Glutamatergic neuron (in vitro differentiated cells): ENCODE measurements around the gene SMOC2. TPM values are rescaled to one million over a fixed set of nuclear protein-coding genes. Genes with fewer than 3 reads are reported as not detected.

ENCODE experiments used
- DNase-seq: peaks from one replicate; pipeline ENCODE4 v3.0.0; 2022
- H3K27ac Mint-ChIP-seq: one replicate; pipeline ENCODE4 v1.8.0; 2020; ENCODE audit warnings: mild to moderate bottlenecking, mixed read lengths, inconsistent platforms; ENCODE audit not compliant: unreplicated experiment
- H3K27me3 Mint-ChIP-seq: one replicate; pipeline ENCODE4 v1.8.0; 2020; ENCODE audit warnings: mild to moderate bottlenecking, moderate library complexity, mixed read lengths, inconsistent platforms; ENCODE audit not compliant: unreplicated experiment
- H3K36me3 Mint-ChIP-seq: one replicate; pipeline ENCODE4 v1.8.0; 2020; ENCODE audit warnings: mild to moderate bottlenecking, mixed read lengths, inconsistent platforms; ENCODE audit not compliant: unreplicated experiment
- H3K4me1 Mint-ChIP-seq: one replicate; pipeline ENCODE4 v1.8.0; 2020; ENCODE audit warnings: mild to moderate bottlenecking, low read depth, mixed read lengths, inconsistent platforms; ENCODE audit not compliant: unreplicated experiment
- H3K4me3 Mint-ChIP-seq: one replicate; pipeline ENCODE4 v1.8.0; 2020; ENCODE audit warnings: mild to moderate bottlenecking, mixed read lengths, inconsistent platforms; ENCODE audit not compliant: unreplicated experiment
- H3K9me3 Mint-ChIP-seq: one replicate; pipeline ENCODE4 v1.8.0; 2020; ENCODE audit warnings: mild to moderate bottlenecking, moderate library complexity, mixed read lengths, inconsistent platforms; ENCODE audit not compliant: unreplicated experiment
- CTCF ChIP-seq: fragments of 200-600 bp; sonication (generic); IDR thresholded peaks from one replicate; pipeline ENCODE4 v1.5.0; 2021; ENCODE audit not compliant: partially characterized antibody, unreplicated experiment
- total RNA-seq: library from RNA; stranded (reverse); fragmentation: NEBNext Ultra II Directional; extraction: Animal tissue kit (Norgen Biotek cat#: 25700); gene quantifications from one replicate; pipeline ENCODE4 v1.2.1, GENCODE V29; 2021; ENCODE audit not compliant: unreplicated experiment

SMOC2 gene
- total RNA-seq, 1 donor from 2014 or later: 0.44 TPM

DNA sequence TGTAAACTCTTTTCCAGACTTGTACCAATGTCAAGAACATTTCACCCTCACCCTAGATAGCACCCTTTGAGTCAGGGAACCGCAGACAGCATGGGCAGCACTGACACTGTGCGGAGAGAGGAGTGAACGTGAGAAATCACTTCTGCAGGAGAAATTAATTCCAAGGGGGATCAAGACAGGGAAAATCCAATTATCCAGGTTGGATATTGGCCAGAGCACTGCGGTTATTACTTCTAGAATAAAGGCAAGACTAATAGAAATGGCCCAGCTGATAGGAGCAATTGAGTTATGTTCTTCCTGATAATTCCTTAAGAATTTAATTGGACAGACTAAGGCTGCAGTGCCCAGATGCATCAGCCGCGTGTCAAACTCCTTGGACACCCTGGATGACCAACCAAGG is 179.6 kb downstream of the SMOC2 start:
- Mint-ChIP-seq H3K4me3 (no peak overlapping the region), H3K36me3 (peaks cover 11% of the 10 kb centered on the region), H3K9me3 (no peaks in the 10 kb centered on the region), H3K27ac (no peak overlapping the region), H3K4me1 (peaks cover 9% of the 10 kb centered on the region), H3K27me3 (peaks cover 4% of the 10 kb centered on the region)
- TF ChIP-seq CTCF: no peak
- no peak for DNase-seq

DNA sequence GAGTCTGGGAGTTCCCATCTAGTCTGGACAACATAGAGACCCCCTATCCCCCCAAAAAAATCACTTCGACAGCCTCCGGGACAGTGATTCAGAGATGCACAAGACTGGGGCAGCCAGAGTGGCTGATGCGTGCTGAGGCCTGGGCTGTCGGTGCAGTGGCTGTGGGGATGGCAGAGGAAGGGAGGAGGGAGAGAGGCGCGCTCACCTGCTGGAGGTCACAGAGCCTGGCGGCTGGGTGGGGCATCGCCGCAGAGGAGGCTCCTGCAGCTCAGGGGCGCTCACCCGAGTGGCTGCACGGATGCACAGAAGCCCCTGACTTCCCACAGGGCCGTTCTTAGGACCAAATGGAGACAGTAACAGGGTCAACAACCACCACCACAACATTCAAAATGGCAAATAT is 182.8 kb downstream of the SMOC2 start:
- peaks cover 7% of the 10 kb centered on the region for H3K4me1 Mint-ChIP-seq
- H3K9me3 Mint-ChIP-seq: no peaks in the 10 kb centered on the region

DNA sequence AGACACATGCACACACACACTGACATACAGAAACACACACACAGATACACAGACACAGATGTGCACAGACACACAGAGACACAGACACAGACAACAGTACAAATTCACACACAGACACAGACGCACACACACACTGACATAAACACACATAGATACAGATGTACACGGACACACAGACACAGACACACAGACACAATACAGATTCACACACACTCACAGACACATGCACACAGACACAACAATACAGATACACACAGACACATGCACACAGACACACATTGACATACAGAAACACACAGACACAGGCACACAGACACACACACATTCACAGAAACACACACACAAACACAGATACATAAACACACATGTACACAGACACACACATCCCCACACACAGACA is 183.6 kb downstream of the SMOC2 start:
- no peak overlapping the region for H3K27ac Mint-ChIP-seq
- peaks cover 10% of the 10 kb centered on the region for H3K4me1 Mint-ChIP-seq
- DNase-seq: no peak
- TF ChIP-seq CTCF: no peak
- peak overlapping the region; percentile 4 for H3K4me3 Mint-ChIP-seq
- no peaks in the 10 kb centered on the region for H3K9me3 Mint-ChIP-seq
- H3K36me3 Mint-ChIP-seq: peaks cover 8% of the 10 kb centered on the region
- H3K27me3 Mint-ChIP-seq: peaks cover 2% of the 10 kb centered on the region

More for the DNA sequence above, 182.8 kb downstream of the SMOC2 start:
- Mint-ChIP-seq H3K27me3 (peaks cover 2% of the 10 kb centered on the region), H3K36me3 (peaks cover 8% of the 10 kb centered on the region), H3K27ac (no peak overlapping the region), H3K4me3 (no peak overlapping the region)
- DNase-seq: no peak
- no peak for TF ChIP-seq CTCF

GRCh38 chr6:168624948-168625347 is 184.0 kb downstream of the SMOC2 start:
- no peak for TF ChIP-seq CTCF
- DNase-seq: no peak
- Mint-ChIP-seq H3K27ac (no peak overlapping the region), H3K36me3 (peaks cover 8% of the 10 kb centered on the region), H3K4me1 (peaks cover 10% of the 10 kb centered on the region), H3K9me3 (no peaks in the 10 kb centered on the region), H3K27me3 (peaks cover 2% of the 10 kb centered on the region), H3K4me3 (peak overlapping the region; percentile 4)

- no peaks in the 10 kb centered on the region for H3K9me3 Mint-ChIP-seq
Measured at GRCh38 chr6:168625602-168626001, 184.6 kb downstream of the SMOC2 start.

More at GRCh38 chr6:168625602-168626001, 184.6 kb downstream of the SMOC2 start:
- TF ChIP-seq CTCF: no peak
- no peak overlapping the region for H3K4me3 Mint-ChIP-seq
- no peak overlapping the region for H3K27ac Mint-ChIP-seq
- peaks cover 2% of the 10 kb centered on the region for H3K27me3 Mint-ChIP-seq
- peaks cover 8% of the 10 kb centered on the region for H3K36me3 Mint-ChIP-seq
- DNase-seq: no peak
- H3K4me1 Mint-ChIP-seq: peaks cover 10% of the 10 kb centered on the region
